GM19467 (cell line): ENCODE measurements around the gene HAUS2.
"Not testable (repeated sequence)": the region's sequence is repeated elsewhere in the genome, so short reads cannot be mapped to it uniquely, and the experiment has no call there.

Experiments
- ATAC-seq: cut with Tn5 transposase; IDR thresholded peaks from one replicate; pipeline ENCODE4 v1.9.1; 2021; ENCODE audit warnings: mild to moderate bottlenecking, moderate library complexity; ENCODE audit not compliant: unreplicated experiment

The HAUS2 gene

DNA sequence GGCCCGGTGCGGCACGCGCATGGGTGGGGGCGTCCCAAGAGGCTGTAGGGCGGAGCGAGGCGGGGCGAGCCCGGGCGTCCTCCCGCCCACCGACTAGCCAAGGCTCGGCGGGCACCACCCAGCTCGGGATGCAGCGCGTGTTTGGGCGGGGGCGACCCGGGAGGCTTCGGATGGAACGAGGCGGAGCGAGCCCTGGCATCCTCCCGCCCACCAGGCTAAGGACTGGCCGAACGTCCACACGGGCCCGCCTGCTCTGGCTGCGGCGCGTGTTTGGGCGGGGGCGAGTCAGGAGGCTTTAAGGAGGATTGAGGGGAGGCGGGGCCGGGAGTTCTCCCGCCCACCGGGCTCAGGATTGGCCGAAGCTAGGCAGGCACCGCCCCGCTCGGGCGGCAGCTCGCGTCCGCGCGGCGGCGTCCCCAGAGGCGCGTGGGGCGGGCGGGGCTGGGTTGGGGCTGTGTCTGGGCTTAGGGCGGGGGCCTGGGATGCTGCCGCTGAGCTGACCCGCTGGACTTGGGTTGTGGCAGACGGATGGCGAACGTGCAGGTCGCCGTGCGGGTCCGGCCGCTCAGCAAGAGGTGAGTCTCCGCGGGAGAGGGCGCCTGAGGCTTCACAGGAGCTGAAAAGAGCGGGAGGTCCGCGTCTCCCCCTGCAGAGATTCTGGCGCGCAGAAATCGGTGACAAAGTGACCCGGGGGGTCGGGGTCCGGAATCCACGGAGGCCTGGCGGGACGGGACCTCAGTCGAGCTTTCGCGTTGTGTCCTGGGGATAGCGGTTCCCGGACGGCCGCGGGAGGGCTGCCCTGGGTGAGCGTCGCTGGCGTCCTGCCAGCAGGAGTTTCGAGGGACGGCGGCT, 26.8 kb downstream of the HAUS2 start, which contains the start of gene STARD9:
STARD9 (plus strand) TSS at position 419 of the 852 bp plus-strand sequence; CDS start at position 529, 110 bp downstream.
- peak; percentile 87 for ATAC-seq

DNA sequence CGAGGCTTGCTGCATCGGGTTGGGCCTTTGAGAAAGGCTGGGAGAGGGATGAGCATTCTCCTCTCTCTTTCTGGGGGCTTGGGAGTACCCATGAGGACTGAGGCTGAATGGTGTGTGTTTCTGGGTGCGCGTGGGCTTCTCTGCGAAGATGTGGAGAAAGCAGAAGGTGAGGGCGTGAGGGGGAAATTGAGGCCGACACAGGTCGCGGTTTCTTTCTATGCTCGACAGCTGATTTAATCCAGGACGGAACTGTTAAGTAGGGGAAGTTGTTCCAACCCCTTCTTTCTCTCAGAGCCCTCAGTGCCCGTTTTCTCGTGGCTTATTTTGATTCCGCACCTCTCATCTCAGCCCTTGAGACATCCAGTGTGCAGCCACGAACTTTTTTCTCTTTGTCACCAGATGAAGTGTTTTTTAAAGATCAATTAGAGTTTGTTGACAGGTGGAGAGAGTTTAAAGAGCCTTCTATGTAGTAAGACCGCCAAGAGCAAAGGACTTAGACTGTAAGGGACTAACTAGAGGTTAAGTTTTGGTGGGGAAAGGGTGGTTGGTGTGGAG, 27.5 kb downstream of the HAUS2 start:
- ATAC-seq: no peak

- ATAC-seq: no peak
Measured at GRCh38 chr15:42576776-42577175, 28.1 kb downstream of the HAUS2 start.

DNA sequence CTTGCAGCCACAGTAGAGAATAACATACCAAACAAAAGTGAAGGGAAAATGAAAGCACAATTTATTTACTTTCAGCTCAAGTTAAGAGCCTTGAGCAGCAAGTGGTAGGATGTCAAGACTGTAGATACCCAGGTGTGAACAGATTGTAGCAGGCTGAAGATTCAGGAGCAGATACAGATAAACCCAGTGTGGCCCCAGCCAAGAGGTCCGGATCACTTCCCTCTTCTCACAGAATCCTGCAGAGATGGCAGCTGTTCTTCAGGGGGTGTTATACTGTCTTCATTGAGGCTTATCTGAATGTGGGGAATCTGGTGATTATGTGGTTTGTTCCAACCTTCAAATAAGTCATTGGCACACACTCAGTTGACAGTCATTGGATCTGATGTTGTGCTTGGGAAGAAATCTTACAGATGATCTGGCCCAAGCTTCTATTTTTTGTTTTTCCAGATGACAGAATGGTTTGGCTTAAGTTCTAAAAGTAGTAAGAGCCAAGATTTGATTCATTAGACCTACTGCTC, 28.9 kb downstream of the HAUS2 start:
- ATAC-seq: no peak

DNA sequence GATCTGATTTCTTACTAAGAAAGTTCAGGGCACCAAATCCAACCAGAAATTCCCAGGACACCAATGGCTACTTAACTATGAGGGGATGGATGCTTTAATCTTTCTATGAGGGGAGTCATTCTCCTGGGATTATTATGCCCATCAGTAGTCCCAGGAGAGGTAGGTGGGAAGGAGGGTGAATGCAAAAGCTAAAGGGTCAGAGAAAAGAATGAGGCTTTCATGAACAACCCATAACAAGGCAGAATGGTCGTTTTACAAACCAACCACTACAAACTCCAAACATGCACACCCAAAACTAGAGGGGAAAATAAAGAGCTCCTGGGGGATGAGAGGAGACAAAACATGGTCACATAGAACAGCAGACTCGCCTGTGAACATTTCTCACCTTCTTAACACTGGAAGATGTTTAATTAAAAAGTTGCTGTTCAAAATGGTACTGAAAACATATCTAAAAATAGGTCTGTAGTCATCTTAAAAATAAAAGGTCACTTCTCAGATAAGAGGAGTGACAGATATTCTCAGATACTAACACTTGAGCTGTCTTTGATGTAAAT, 30.4 kb downstream of the HAUS2 start:
- no peak for ATAC-seq

- peak; percentile 75 for ATAC-seq
Measured at GRCh38 chr15:42581272-42581730, 32.7 kb downstream of the HAUS2 start.

GRCh38 chr15:42582569-42583375, 34.1 kb downstream of the HAUS2 start:
- no peak for ATAC-seq

GRCh38 chr15:42584031-42584765, 35.6 kb downstream of the HAUS2 start:
- no peak for ATAC-seq

DNA sequence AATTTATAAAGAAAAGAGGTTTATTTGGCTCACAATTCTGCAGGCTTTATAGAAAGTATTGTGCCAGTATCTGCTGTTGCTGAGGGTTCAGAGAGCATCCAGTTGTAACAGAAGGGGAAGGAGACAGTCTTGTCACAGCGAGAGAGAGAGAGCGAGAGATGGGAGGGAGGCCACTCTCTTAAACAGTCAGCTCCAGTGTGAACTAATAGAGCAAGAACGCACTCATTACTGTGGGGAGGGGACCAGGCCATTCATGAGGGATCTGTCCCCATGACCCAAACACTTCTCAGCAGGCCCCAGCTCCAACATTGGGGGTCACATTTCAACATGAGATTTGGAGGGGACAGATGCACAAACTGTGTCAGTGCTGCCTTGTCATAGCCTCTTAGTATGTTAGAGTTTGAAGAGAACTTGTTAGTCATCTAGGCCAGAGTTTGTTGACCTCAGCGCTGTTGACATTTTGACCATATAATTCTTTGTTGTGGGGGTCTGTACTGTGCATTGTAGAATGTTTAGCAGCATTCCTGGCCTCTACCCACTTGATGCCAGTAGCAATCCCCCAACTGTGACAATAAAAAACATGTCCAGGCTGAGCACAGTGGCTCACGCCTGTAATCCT, 42.1 kb downstream of the HAUS2 start:
- ATAC-seq: no peak

DNA sequence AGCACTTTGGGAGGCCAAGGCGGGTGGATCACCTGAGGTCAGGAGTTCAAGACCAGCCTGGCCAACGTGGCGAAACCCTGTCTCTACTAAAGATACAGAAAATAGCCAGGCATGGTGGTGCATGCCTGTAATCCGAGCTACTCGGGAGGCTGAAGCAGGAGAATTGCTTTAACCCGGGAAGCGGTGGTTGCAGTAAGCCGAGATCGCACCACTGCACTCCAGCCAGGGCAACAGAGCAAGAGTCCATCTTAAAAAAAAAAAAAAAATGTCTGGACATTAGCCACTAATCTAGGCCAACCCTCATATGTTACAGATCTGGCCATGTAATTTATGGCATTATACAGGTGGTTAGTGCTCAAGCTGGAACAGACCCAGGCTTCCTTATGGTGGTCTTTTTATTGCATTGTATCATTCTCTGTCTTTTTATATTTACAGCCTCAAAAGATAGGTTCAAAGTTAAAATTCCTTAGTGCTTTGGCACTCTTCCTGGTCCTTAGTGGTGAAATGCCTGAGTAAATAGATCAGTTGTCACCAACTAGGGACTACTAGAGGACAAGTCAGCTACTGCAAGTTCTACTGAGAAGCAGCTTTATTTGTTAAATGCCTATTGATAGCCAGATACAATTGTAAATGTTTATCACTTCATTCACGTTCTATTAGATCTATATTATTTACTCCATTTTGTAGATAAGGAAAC, 42.7 kb downstream of the HAUS2 start:
- ATAC-seq: no peak

- ATAC-seq: no peak
Measured at GRCh38 chr15:42592716-42593115, 44.1 kb downstream of the HAUS2 start.

DNA sequence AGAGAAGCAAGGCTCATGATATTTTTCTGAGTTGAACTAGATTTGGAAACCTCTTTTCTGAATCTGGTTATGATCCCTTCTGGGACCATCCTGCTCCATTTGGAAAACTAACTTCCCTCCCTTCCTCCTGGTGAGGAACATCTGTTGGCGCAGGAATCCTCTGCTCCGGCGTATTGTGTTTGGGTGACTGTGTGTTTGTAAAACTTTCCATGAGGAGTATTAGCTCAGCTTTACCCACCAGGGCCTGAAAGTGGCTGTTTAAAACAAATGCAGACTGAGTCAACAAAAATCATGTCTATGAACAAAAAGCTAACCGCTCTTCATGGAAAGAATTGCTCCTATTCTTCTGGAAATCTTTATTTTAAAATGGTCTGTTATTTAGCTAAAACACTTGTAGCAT, 44.5 kb downstream of the HAUS2 start:
- ATAC-seq: no peak

GRCh38 chr15:42594095-42594494, 45.5 kb downstream of the HAUS2 start:
- no peak for ATAC-seq

GRCh38 chr15:42595626-42596240, 47.1 kb downstream of the HAUS2 start:
- no peak for ATAC-seq

DNA sequence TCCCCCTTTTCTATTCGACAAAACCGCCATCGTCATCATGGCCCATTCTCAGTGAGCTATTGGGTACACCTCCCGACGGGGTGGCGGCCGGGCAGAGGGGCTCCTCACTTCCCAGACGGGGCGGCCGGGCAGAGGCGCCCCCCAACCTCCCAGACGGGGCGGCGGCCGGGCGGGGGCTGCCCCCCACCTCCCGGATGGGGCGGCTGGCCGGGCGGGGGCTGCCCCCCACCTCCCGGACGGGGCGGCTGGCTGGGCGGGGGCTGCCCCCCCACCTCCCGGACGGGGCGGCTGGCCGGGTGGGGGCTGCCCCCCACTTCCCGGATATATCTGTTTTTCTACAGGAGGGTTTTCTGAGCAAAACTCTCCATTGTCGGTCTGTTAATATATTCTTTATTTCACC, 52.7 kb downstream of the HAUS2 start:
- ATAC-seq: not testable (repeated sequence)

GRCh38 chr15:42602501-42602900, 53.9 kb downstream of the HAUS2 start:
- ATAC-seq: no peak

GRCh38 chr15:42603978-42604377, 55.3 kb downstream of the HAUS2 start:
- no peak for ATAC-seq

- peak; percentile 36 for ATAC-seq
Measured at GRCh38 chr15:42604894-42605744, 56.5 kb downstream of the HAUS2 start.
